H1 (cell line): ENCODE data around the gene ELOVL3.

Source experiments
- ATF2 ChIP-seq: IDR thresholded peaks from 2 replicates; pipeline ENCODE4 v1.6.1; 2012; ENCODE audit warnings: low read length, inconsistent platforms
- ATF3 ChIP-seq: IDR thresholded peaks from 2 replicates; pipeline ENCODE4 v1.6.1; 2011; ENCODE audit warnings: low read depth, mild to moderate bottlenecking, low read length; ENCODE audit not compliant: insufficient read depth
- CREB1 ChIP-seq: IDR thresholded peaks from 2 replicates; pipeline ENCODE4 v1.6.1; 2012; ENCODE audit warnings: inconsistent platforms
- CTCF ChIP-seq, 3 experiments: IDR thresholded peaks; 1 replicate in 2 of 3; 2 replicates in 1 of 3; pipeline versions ENCODE4 v1.5.1 to v1.6.1; 2011; ENCODE audit warnings: low read length in 3 of 3, mild to moderate bottlenecking in 3 of 3, inconsistent platforms in 2 of 3, low read depth in 1 of 3, moderate library complexity in 1 of 3; ENCODE audit not compliant: insufficient read depth in 1 of 3; ENCODE audit errors: control extremely low read depth in 1 of 3
- EP300 ChIP-seq, 2 experiments: IDR thresholded peaks; 1 replicate in 1 of 2; 2 replicates in 1 of 2; pipeline ENCODE4 v1.6.1; 2011 to 2012; ENCODE audit warnings: low read depth in 2 of 2, low read length in 2 of 2, mild to moderate bottlenecking in 2 of 2, borderline replicate concordance in 1 of 2, inconsistent platforms in 1 of 2, moderate library complexity in 1 of 2
- EZH2 ChIP-seq: fragments of 200-600 bp; sonication (generic); IDR thresholded peaks from 2 replicates; pipeline ENCODE4 v1.7.1; 2012; ENCODE audit warnings: low read depth, mild to moderate bottlenecking, moderate library complexity, low read length, inconsistent platforms; ENCODE audit not compliant: severe bottlenecking
- FOSL1 ChIP-seq: IDR thresholded peaks from 2 replicates; pipeline ENCODE4 v1.6.1; 2011; ENCODE audit warnings: mild to moderate bottlenecking, low read depth, low read length, moderate library complexity; ENCODE audit not compliant: insufficient read depth
- HDAC2 ChIP-seq, 2 experiments: fragments of 300-600 bp in 1 of 2; sonication (generic) in 1 of 2; IDR thresholded peaks; 2 replicates each; pipeline ENCODE4 v1.6.1; 2011 to 2012; ENCODE audit warnings: low read depth in 2 of 2, low read length in 2 of 2, mild to moderate bottlenecking in 2 of 2, moderate library complexity in 2 of 2, borderline replicate concordance in 1 of 2, inconsistent platforms in 1 of 2
- JUND ChIP-seq: IDR thresholded peaks from 2 replicates; pipeline ENCODE4 v1.6.1; 2011; ENCODE audit warnings: mild to moderate bottlenecking, improper control_type of control experiment, low read length
- POLR2A ChIP-seq, 2 experiments: IDR thresholded peaks; 1 replicate in 1 of 2; 2 replicates in 1 of 2; pipeline ENCODE4 v1.6.1; 2011; ENCODE audit warnings: low read depth in 2 of 2, low read length in 2 of 2, mild to moderate bottlenecking in 2 of 2; ENCODE audit errors: control extremely low read depth in 1 of 2
- POLR2AphosphoS5 ChIP-seq: IDR thresholded peaks from 2 replicates; pipeline ENCODE4 v1.6.1; 2011; ENCODE audit warnings: low read depth, low read length
- RBBP5 ChIP-seq: IDR thresholded peaks from 2 replicates; pipeline ENCODE4 v1.7.1; 2012; ENCODE audit warnings: low read depth, mild to moderate bottlenecking, inconsistent platforms, low read length, moderate library complexity, borderline replicate concordance
- TAF1 ChIP-seq: IDR thresholded peaks from 2 replicates; pipeline ENCODE4 v1.6.1; 2011; ENCODE audit warnings: mild to moderate bottlenecking, low read depth, low read length

- TF ChIP-seq POLR2AphosphoS5, result no peak
- TF ChIP-seq CTCF (IDR thresholded peaks at IDR 0.05; ENCODE audit: control extremely low read depth in 1 of 3, insufficient read depth in 1 of 3, low read depth in 1 of 3, low read length in 3 of 3), result no peak
- TF ChIP-seq JUND, result no peak
- TF ChIP-seq EZH2, result no peak
- TF ChIP-seq TAF1, result no peak
- no peak for TF ChIP-seq EP300 (IDR thresholded peaks at IDR 0.05; ENCODE audit: borderline replicate concordance in 1 of 2, low read depth in 2 of 2, low read length in 2 of 2)
- no peak for TF ChIP-seq FOSL1
- TF ChIP-seq ATF2, result no peak
- TF ChIP-seq POLR2A (IDR thresholded peaks at IDR 0.05; ENCODE audit: control extremely low read depth in 1 of 2, low read depth in 2 of 2, low read length in 2 of 2), result no peak
- TF ChIP-seq CREB1, result no peak
- no peak for TF ChIP-seq RBBP5
- TF ChIP-seq HDAC2 (IDR thresholded peaks at IDR 0.05; ENCODE audit: borderline replicate concordance in 1 of 2, low read depth in 2 of 2, low read length in 2 of 2), result no peak
- TF ChIP-seq ATF3, result no peak
These were observed 37.7 kb upstream of the ELOVL3 start for GRCh38 chr10:102188298-102188940.
